ENCODE data around the gene RING1. TPM values are rescaled to one million over a fixed set of nuclear protein-coding genes. Genes with fewer than 3 reads are reported as not detected.

Gene RING1
- total and polyA plus RNA-seq, 2 experiments from 2014 or later: 25.6 to 32.5 TPM

GRCh38 chr6:33161354-33162331 lies 46.7 kb upstream of the RING1 start:
- no peaks in the 10 kb centered on the region for H3K9me3 ChIP-seq (ENCODE audit: low read depth)
- TF ChIP-seq CTCF (IDR thresholded peaks at IDR 0.05; ENCODE audit: poor library complexity): peak; percentile 95
- no peak for TF ChIP-seq EZH2 (IDR thresholded peaks at IDR 0.05; ENCODE audit: borderline replicate concordance)
- TF ChIP-seq EZH2phosphoT487 (IDR thresholded peaks at IDR 0.05; ENCODE audit: low read depth, severe bottlenecking, unreplicated experiment): no peak
- H3K79me2 ChIP-seq: no peaks in the 10 kb centered on the region
- peak overlapping the region; percentile 60 for H3K4me3 ChIP-seq
- no peaks in the 10 kb centered on the region for H4K20me1 ChIP-seq (ENCODE audit: insufficient read depth, poor library complexity, severe bottlenecking)
- H3K4me2 ChIP-seq: peak overlapping the region; percentile 94
- H3K36me3 ChIP-seq (replicated peaks; ENCODE audit: insufficient read depth, low read depth): no peaks in the 10 kb centered on the region
- peak overlapping the region; percentile 87 for H2AFZ ChIP-seq
- H3K27me3 ChIP-seq: no peaks in the 10 kb centered on the region
- H3K4me1 ChIP-seq (ENCODE audit: insufficient read depth): peaks cover 7% of the 10 kb centered on the region
- peak overlapping the region; percentile 37 for H3K27ac ChIP-seq
- 13% methylated on average over 52 of the region's 58 CpGs for WGBS (ENCODE audit: low lambda C conversion rate, missing lambda C conversion rate)
- DNase-seq (ENCODE audit: low spot score): peak; percentile 85
- no peaks in the 10 kb centered on the region for H3K9me2 ChIP-seq (replicated peaks; ENCODE audit: insufficient read depth)

GRCh38 chr6:33163540-33163939 lies 44.8 kb upstream of the RING1 start:
- H3K9me2 ChIP-seq (replicated peaks; ENCODE audit: insufficient read depth): no peaks in the 10 kb centered on the region
- H3K4me2 ChIP-seq: no peak overlapping the region
- 88% methylated on average over 9 of the region's 10 CpGs for WGBS (ENCODE audit: low lambda C conversion rate, missing lambda C conversion rate)
- no peak for DNase-seq (ENCODE audit: low spot score)
- TF ChIP-seq EZH2phosphoT487 (IDR thresholded peaks at IDR 0.05; ENCODE audit: low read depth, severe bottlenecking, unreplicated experiment) (no peak), CTCF (IDR thresholded peaks at IDR 0.05; ENCODE audit: poor library complexity) (no peak), EZH2 (IDR thresholded peaks at IDR 0.05; ENCODE audit: borderline replicate concordance) (no peak)
- H3K36me3 ChIP-seq (replicated peaks; ENCODE audit: insufficient read depth, low read depth): no peaks in the 10 kb centered on the region
- H3K4me3 ChIP-seq: no peak overlapping the region
- H3K79me2 ChIP-seq: no peaks in the 10 kb centered on the region
- H4K20me1 ChIP-seq (ENCODE audit: insufficient read depth, poor library complexity, severe bottlenecking): no peaks in the 10 kb centered on the region
- no peaks in the 10 kb centered on the region for H3K9me3 ChIP-seq (ENCODE audit: low read depth)
- peaks cover 7% of the 10 kb centered on the region for H3K4me1 ChIP-seq (ENCODE audit: insufficient read depth)
- no peak overlapping the region for H3K27ac ChIP-seq
- no peaks in the 10 kb centered on the region for H3K27me3 ChIP-seq
- H2AFZ ChIP-seq: no peak overlapping the region

GRCh38 chr6:33164176-33164575 lies 44.1 kb upstream of the RING1 start:
- WGBS (ENCODE audit: low lambda C conversion rate, missing lambda C conversion rate): 60% methylated on average over 10 of the region's 10 CpGs
- TF ChIP-seq CTCF (IDR thresholded peaks at IDR 0.05; ENCODE audit: poor library complexity) (no peak), EZH2 (IDR thresholded peaks at IDR 0.05; ENCODE audit: borderline replicate concordance) (no peak), EZH2phosphoT487 (IDR thresholded peaks at IDR 0.05; ENCODE audit: low read depth, severe bottlenecking, unreplicated experiment) (no peak)
- H3K4me2 ChIP-seq: no peak overlapping the region
- H3K27me3 ChIP-seq: no peaks in the 10 kb centered on the region
- H3K27ac ChIP-seq: no peak overlapping the region
- H2AFZ ChIP-seq: no peak overlapping the region
- no peaks in the 10 kb centered on the region for H3K9me3 ChIP-seq (ENCODE audit: low read depth)
- H3K9me2 ChIP-seq (replicated peaks; ENCODE audit: insufficient read depth): no peaks in the 10 kb centered on the region
- no peaks in the 10 kb centered on the region for H4K20me1 ChIP-seq (ENCODE audit: insufficient read depth, poor library complexity, severe bottlenecking)
- no peak overlapping the region for H3K4me3 ChIP-seq
- H3K79me2 ChIP-seq: no peaks in the 10 kb centered on the region
- DNase-seq (ENCODE audit: low spot score): no peak
- H3K4me1 ChIP-seq (ENCODE audit: insufficient read depth): peaks cover 7% of the 10 kb centered on the region
- no peaks in the 10 kb centered on the region for H3K36me3 ChIP-seq (replicated peaks; ENCODE audit: insufficient read depth, low read depth)
